HepG2 (cell line): ENCODE results near the gene MTMR10. TPM values are rescaled to one million over a fixed set of nuclear protein-coding genes. Genes with fewer than 3 reads are reported as not detected.

Source experiments
- ATAC-seq: fragments of 200-7000 bp; cut with Tn5 transposase; 3 replicates; pipeline ENCODE4 v1.9.1; 2020; ENCODE audit warnings: mild to moderate bottlenecking, moderate library complexity
- BruUV-seq: library from RNA; stranded (reverse); fragments of 400-500 nt; replicated peaks from 2 replicates; lab custom pipeline; 2021; lab: Mats Ljungman, UMichigan
- CTCF ChIA-PET: fragments of 300-600 bp; formaldehyde crosslinking; extraction: SDS; loops from one replicate; lab custom pipeline; 2021; ENCODE audit warnings: low total read pairs, inconsistent platforms, low intra/inter-chr PET ratio; lab: Yijun Ruan, JAX
- POLR2A ChIA-PET: fragments of 350-600 bp; sonication (Branson Sonifier 250); formaldehyde crosslinking; loops from one replicate; lab custom pipeline; 2020; ENCODE audit warnings: antibody characterized with exemption, inconsistent platforms; lab: Yijun Ruan, JAX
- DNase-seq: peaks from one replicate; pipeline ENCODE4 v3.0.0-alpha.2; 2015; ENCODE audit warnings: low spot score
- FAIRE-seq: peaks from 3 replicates; lab custom pipeline; 2011; peaks lifted over from hg19 to GRCh38; lab: Jason Lieb, UNC
- H2AFZ ChIP-seq: one replicate; pipeline ENCODE4 v1.6.1; 2011; ENCODE audit warnings: low read length, inconsistent platforms
- H3K27ac ChIP-seq: fragments of 300-600 bp; 3 replicates; pipeline ENCODE4 v1.8.0; 2011; ENCODE audit warnings: mixed run types, mild to moderate bottlenecking, mixed read lengths, low read length, inconsistent platforms; ENCODE audit not compliant: insufficient read depth; ENCODE audit errors: extremely low read length
- H3K27me3 ChIP-seq, 2 experiments: fragments of 200-600 bp in 1 of 2; 2 replicates in 1 of 2; 3 replicates in 1 of 2; pipeline versions ENCODE4 v1.6.0 to v1.8.0; 2011; ENCODE audit warnings: low read length in 2 of 2, mild to moderate bottlenecking in 2 of 2, moderate library complexity in 2 of 2, inconsistent platforms in 1 of 2; ENCODE audit not compliant: insufficient read depth in 2 of 2, control insufficient read depth in 1 of 2
- H3K36me3 ChIP-seq, 2 experiments: fragments of 200-600 bp in 1 of 2; replicated peaks in 1 of 2; 2 replicates in 1 of 2; 3 replicates in 1 of 2; pipeline versions ENCODE4 v1.5.1 to v1.8.0; 2011; ENCODE audit warnings: low read length in 2 of 2, inconsistent platforms in 1 of 2; ENCODE audit not compliant: insufficient read depth in 2 of 2, control insufficient read depth in 1 of 2
- H3K4me1 ChIP-seq: 2 replicates; pipeline ENCODE4 v1.5.1; 2012; ENCODE audit warnings: low read length, inconsistent platforms; ENCODE audit not compliant: insufficient read depth
- H3K4me2 ChIP-seq: 2 replicates; pipeline ENCODE4 v1.6.0; 2011; ENCODE audit warnings: low read depth, low read length, inconsistent platforms
- H3K4me3 ChIP-seq, 3 experiments: fragments of 200-600 bp in 1 of 3; sonication (generic), shearing (Covaris generic) in 1 of 3; replicated peaks in 1 of 3; 2 replicates each; pipeline ENCODE4 v1.5.1; 2011 to 2016; ENCODE audit warnings: low read length in 3 of 3, inconsistent platforms in 2 of 3, low read depth in 2 of 3, mild to moderate bottlenecking in 2 of 3, control low read depth in 1 of 3, mixed read lengths in 1 of 3; ENCODE audit not compliant: insufficient read depth in 1 of 3
- H3K79me2 ChIP-seq: one replicate; pipeline ENCODE4 v1.6.1; 2011; ENCODE audit warnings: low read length, inconsistent platforms; ENCODE audit not compliant: insufficient read depth
- H3K9ac ChIP-seq: 2 replicates; pipeline ENCODE4 v1.6.0; 2011; ENCODE audit warnings: mild to moderate bottlenecking, low read depth, low read length, inconsistent platforms; ENCODE audit not compliant: insufficient read depth
- H3K9me3 ChIP-seq: 2 replicates; pipeline ENCODE4 v1.5.1; 2012; ENCODE audit warnings: mild to moderate bottlenecking, low read length
- H4K20me1 ChIP-seq: 2 replicates; pipeline ENCODE4 v1.6.0; 2011; ENCODE audit warnings: inconsistent platforms, mild to moderate bottlenecking, low read length, moderate library complexity; ENCODE audit not compliant: insufficient read depth
- CSRNP2 ChIP-seq: sonication (generic); formaldehyde crosslinking; conservative IDR thresholded peaks from 2 replicates; pipeline ENCODE4 v1.8.0; 2022; ENCODE audit warnings: low read depth, missing genetic modification reagents
- FLYWCH1 ChIP-seq: sonication (generic); formaldehyde crosslinking; IDR thresholded peaks from 2 replicates; pipeline ENCODE4 v1.8.1; 2023; ENCODE audit warnings: mild to moderate bottlenecking, missing genetic modification reagents
- HDAC2 ChIP-seq: sonication (generic); formaldehyde crosslinking; IDR thresholded peaks from 2 replicates; pipeline ENCODE4 v1.4.0; 2020; ENCODE audit warnings: missing genetic modification reagents
- MEF2D ChIP-seq: sonication (generic); formaldehyde crosslinking; IDR thresholded peaks from 2 replicates; pipeline ENCODE4 v1.5.1; 2020; ENCODE audit warnings: mild to moderate bottlenecking, missing genetic modification reagents
- NCOA1 ChIP-seq: sonication (generic); formaldehyde crosslinking; IDR thresholded peaks from 2 replicates; pipeline ENCODE4 v1.9.0; 2021; ENCODE audit warnings: missing genetic modification reagents
- XBP1 ChIP-seq: sonication (generic); formaldehyde crosslinking; IDR thresholded peaks from 2 replicates; pipeline ENCODE4 v1.5.0; 2020; ENCODE audit warnings: missing genetic modification reagents
- ZBTB46 ChIP-seq: sonication (generic); formaldehyde crosslinking; IDR thresholded peaks from 2 replicates; pipeline ENCODE4 v1.4.0; 2020; ENCODE audit warnings: mild to moderate bottlenecking, missing genetic modification reagents, borderline replicate concordance
- ZMYM4 ChIP-seq: sonication (generic); formaldehyde crosslinking; IDR thresholded peaks from 2 replicates; pipeline ENCODE4 v1.8.1; 2023; ENCODE audit warnings: mild to moderate bottlenecking, missing genetic modification reagents
- ZNF275 ChIP-seq: sonication (generic); formaldehyde crosslinking; IDR thresholded peaks from 2 replicates; pipeline ENCODE4 v1.8.0; 2022; ENCODE audit warnings: missing genetic modification reagents, mild to moderate bottlenecking, inconsistent platforms, borderline replicate concordance
- ZNF326 ChIP-seq: sonication (generic); formaldehyde crosslinking; IDR thresholded peaks from 2 replicates; pipeline ENCODE4 v1.4.0; 2020; ENCODE audit warnings: missing genetic modification reagents, borderline replicate concordance
- ZNF609 ChIP-seq: sonication (generic); formaldehyde crosslinking; IDR thresholded peaks from 2 replicates; pipeline ENCODE4 v1.4.0; 2020; ENCODE audit warnings: mild to moderate bottlenecking, missing genetic modification reagents, borderline replicate concordance
- ZNF704 ChIP-seq: sonication (generic); formaldehyde crosslinking; IDR thresholded peaks from 2 replicates; pipeline ENCODE4 v1.8.1; 2023; ENCODE audit warnings: mild to moderate bottlenecking, inconsistent platforms, moderate library complexity, missing genetic modification reagents, borderline replicate concordance
- ZNF792 ChIP-seq: IDR thresholded peaks from 2 replicates; pipeline ENCODE4 v1.6.1; 2016
- WGBS: methylation state at CpG from one replicate; pipeline ENCODE4 v1.1.6; 2017; ENCODE audit warnings: low lambda C conversion rate; 5-methylcytosine and 5-hydroxymethylcytosine counted together
- in situ Hi-C: cut with HindIII; loops from 2 replicates; pipeline ENCODE4 v1.10.0; 2017; ENCODE audit warnings: low pct_unique_long_range_greater_than_20kb; ENCODE audit not compliant: extremely low pct_ligation_motif_present
- intact Hi-C: fragments of 100-400 bp; cut with micrococcal nuclease; formaldehyde crosslinking; loops from one replicate; pipeline ENCODE4 v1.10.0; 2022; ENCODE audit not compliant: unreplicated experiment
- polyA plus RNA-seq, 8 experiments: library from polyadenylated mRNA; depleted of rRNA in 3 of 8; stranded (reverse) in 7 of 8; unstranded in 1 of 8; fragments of >200 nt; fragmentation: Illumina TruSeq in 4 of 8; extraction: Trizol in 4 of 8; gene quantifications; 2 replicates each; pipeline versions ENCODE4 v1.2.1 to v1.2.3, GENCODE V29; 2011 to 2016; ENCODE audit warnings: low read depth in 4 of 8, missing spikeins in 1 of 8, mixed read lengths in 1 of 8; ENCODE audit not compliant: insufficient read depth in 1 of 8
- total RNA-seq, 5 experiments: library from RNA; depleted of rRNA; stranded (reverse); fragments of >200 nt; fragmentation: Illumina TruSeq; extraction: Trizol; gene quantifications; 2 replicates each; pipeline ENCODE4 v1.2.3, GENCODE V29; 2016; ENCODE audit warnings: low read depth in 1 of 5

MTMR10 gene
- total and polyA plus RNA-seq, 2 of the 13 experiments (the other 11 are each of a cell fraction or from before 2014, with no cell fraction given), result 10.2 to 17.4 TPM

- no peak for TF ChIP-seq ZNF275 (CRISPR knock-in tag)
Measured at GRCh38 chr15:30906366-30906765, 85.1 kb downstream of the MTMR10 start (continued).

GRCh38 chr15:30905821-30906220 lies 85.6 kb downstream of the MTMR10 start:
- ATAC-seq, result no peak
- no peak overlapping the region for H3K9ac ChIP-seq
- WGBS, result 85% methylated on average over 5 of the region's 5 CpGs
- H3K27ac ChIP-seq, result no peak overlapping the region
- H3K79me2 ChIP-seq, result no peaks in the 10 kb centered on the region
- ChIA-PET POLR2A (no interaction called here), CTCF (no interaction called here)
- no peak overlapping the region for H3K4me3 ChIP-seq
- H3K9me3 ChIP-seq, result no peaks in the 10 kb centered on the region
- no peaks in the 10 kb centered on the region for H3K27me3 ChIP-seq
- intact Hi-C loops, result loop anchor here (10.0 kb wide), 1 partner anchor 89 kb away; the partner anchor contains the start of gene MTMR10
- FAIRE-seq, result no peak
- BruUV-seq, result no TSS peak
- no peak overlapping the region for H2AFZ ChIP-seq
- no peaks in the 10 kb centered on the region for H4K20me1 ChIP-seq
- no peak for DNase-seq
- peaks cover 41% of the 10 kb centered on the region for H3K4me1 ChIP-seq
- in situ Hi-C loops, result no loop called here
- peaks cover 6 to 18% of the 10 kb centered on the region in 2 experiments; a peak in 4 of 5 replicates for H3K36me3 ChIP-seq
- H3K4me2 ChIP-seq, result no peak overlapping the region
- TF ChIP-seq MEF2D, result no peak
- TF ChIP-seq HDAC2, result no peak
- no peak for TF ChIP-seq ZMYM4 (CRISPR knock-in tag)
- no peak for TF ChIP-seq ZNF609 (CRISPR knock-in tag)
- TF ChIP-seq ZNF704 (CRISPR knock-in tag), result no peak
- no peak for TF ChIP-seq ZBTB46
- no peak for TF ChIP-seq CSRNP2 (CRISPR knock-in tag)
- no peak for TF ChIP-seq ZNF326 (CRISPR knock-in tag)
- TF ChIP-seq ZNF792, result no peak
- TF ChIP-seq NCOA1 (CRISPR knock-in tag), result no peak
- TF ChIP-seq FLYWCH1 (CRISPR knock-in tag), result no peak
- no peak for TF ChIP-seq XBP1 (CRISPR knock-in tag)
